Right lobe of liver (tissue), 6 donors: ENCODE measurements around the gene RIMS1. TPM values are rescaled to one million over a fixed set of nuclear protein-coding genes. Genes with fewer than 3 reads are reported as not detected.

Experiments
- ATAC-seq, 4 donors: fragments of 200-7000 bp; cut with Tn5 transposase; one replicate each; pipeline ENCODE4 v1.9.1; 2020; ENCODE audit warnings: mild to moderate bottlenecking in 4 of 4, moderate library complexity in 4 of 4
- DNase-seq, 3 donors: peaks; one replicate each; pipeline ENCODE4 v3.0.0-alpha.2; 2020
- H3K27ac ChIP-seq, 3 donors: fragments of 200-600 bp; one replicate each; pipeline ENCODE4 v1.8.0; 2022
- H3K27me3 ChIP-seq, 2 donors: fragments of 200-600 bp; one replicate each; pipeline ENCODE4 v1.8.0; 2022
- H3K36me3 ChIP-seq, 4 donors: fragments of 200-600 bp; sonication (generic) in 1 of 4; one replicate each; pipeline versions ENCODE4 v1.5.1 to v1.8.0; 2017 to 2022; ENCODE audit warnings: control low read depth in 1 of 4
- H3K4me1 ChIP-seq, 4 donors: fragments of 200-600 bp; sonication (generic) in 1 of 4; one replicate each; pipeline versions ENCODE4 v1.5.1 to v1.8.0; 2017 to 2022; ENCODE audit warnings: control low read depth in 1 of 4
- H3K4me3 ChIP-seq, 3 donors: fragments of 200-600 bp; one replicate each; pipeline ENCODE4 v1.8.0; 2022
- H3K9me3 ChIP-seq, 4 donors: fragments of 200-600 bp; sonication (generic) in 1 of 4; one replicate each; pipeline versions ENCODE4 v1.5.1 to v1.8.0; 2017 to 2022; ENCODE audit warnings: control low read depth in 1 of 4
- CTCF ChIP-seq, 4 donors: fragments of 200-600 bp in 3 of 4; fragments of 450-650 bp in 1 of 4; IDR thresholded peaks; one replicate each; pipeline versions ENCODE4 v1.5.1 to v1.8.0; 2016 to 2022; ENCODE audit warnings: antibody characterized with exemption in 4 of 4, mild to moderate bottlenecking in 2 of 4
- POLR2A ChIP-seq: fragments of 450-650 bp; IDR thresholded peaks from one replicate; pipeline ENCODE4 v1.6.1; 2017; ENCODE audit warnings: antibody characterized with exemption, mild to moderate bottlenecking
- WGBS: methylation state at CpG from one replicate; pipeline ENCODE4 v1.1.6; 2018; ENCODE audit warnings: low coverage, low lambda C conversion rate; ENCODE audit not compliant: insufficient coverage; ENCODE audit errors: missing lambda C conversion rate; 5-methylcytosine and 5-hydroxymethylcytosine counted together
- intact Hi-C, 2 donors: fragments of 100-400 bp; cut with DNase I; formaldehyde crosslinking; loops; one replicate each; pipeline versions ENCODE4 v1.11.2 to v1.14.1; 2022
- total RNA-seq, 6 experiments: library from RNA; depleted of rRNA in 2 of 6; stranded (reverse); fragments of >200 nt in 2 of 6; fragmentation: NEBNext Ultra II Directional in 3 of 6; extraction: Animal tissue kit (Norgen Biotek cat#: 25700) in 3 of 6; gene quantifications; one replicate each; pipeline versions ENCODE4 v1.1.0 to v1.2.4, GENCODE V29; 2016 to 2023
- donor health status: DM: no; HTN: yes; CAD: no.
- donor health status: DM: no; HTN: no; CAD: no.
- donor health status: DM: no; HTN: no; CAD: no.
- donor health status: DM: no; HTN: yes; CAD: no.
- donor health status: DM: no; HTN: yes; CAD: no.

Gene RIMS1
- total RNA-seq, 6 experiments from 2014 or later = 0.09 to 0.69 TPM; not detected in 4

GRCh38 chr6:72083976-72084375 is 197.6 kb downstream of the RIMS1 start:
- TF ChIP-seq POLR2A = no peak
- TF ChIP-seq CTCF (IDR thresholded peaks at IDR 0.05) = no peak
- Histone ChIP-seq H3K4me1 (no peaks in the 10 kb centered on the region), H3K9me3 (no peaks in the 10 kb centered on the region), H3K4me3 (no peak overlapping the region), H3K27ac (no peak overlapping the region), H3K36me3 (no peaks in the 10 kb centered on the region), H3K27me3 (no peaks in the 10 kb centered on the region)
- no peak for ATAC-seq
- 47% methylated on average over 1 of the region's 1 CpG for WGBS
- no peak for DNase-seq
- intact Hi-C loops = no loop called here

GRCh38 chr6:72084992-72085569 is 198.7 kb downstream of the RIMS1 start:
- intact Hi-C loops = loop anchor here in 1 of 2 donors (5.0 kb wide), 1 partner anchor 553 kb away; no protein-coding TSS in a partner anchor
- Histone ChIP-seq H3K4me1 (no peaks in the 10 kb centered on the region), H3K4me3 (no peak overlapping the region), H3K27ac (no peak overlapping the region), H3K9me3 (no peaks in the 10 kb centered on the region), H3K36me3 (no peaks in the 10 kb centered on the region), H3K27me3 (no peaks in the 10 kb centered on the region)
- 0% methylated on average over 1 of the region's 1 CpG for WGBS
- ATAC-seq = no peak
- DNase-seq = no peak
- TF ChIP-seq CTCF (IDR thresholded peaks at IDR 0.05) = peak; percentile 28 to 58 (median 52)
- TF ChIP-seq POLR2A = no peak

- no peaks in the 10 kb centered on the region for H3K27me3 ChIP-seq
- H3K4me1 ChIP-seq = no peaks in the 10 kb centered on the region
- H3K4me3 ChIP-seq = no peak overlapping the region
- WGBS = 36% methylated on average over 1 of the region's 1 CpG
- DNase-seq = no peak
- H3K9me3 ChIP-seq = no peaks in the 10 kb centered on the region
- no peaks in the 10 kb centered on the region for H3K36me3 ChIP-seq
- intact Hi-C loops = no loop called here
- no peak overlapping the region for H3K27ac ChIP-seq
- TF ChIP-seq CTCF (IDR thresholded peaks at IDR 0.05) = no peak
- TF ChIP-seq POLR2A = no peak
- ATAC-seq = no peak
Measured at GRCh38 chr6:72094506-72094905, 208.2 kb downstream of the RIMS1 start.

GRCh38 chr6:72102561-72102960 is 216.2 kb downstream of the RIMS1 start:
- Histone ChIP-seq H3K9me3 (peaks cover 0 to 3% (median 0%) of the 10 kb centered on the region in 4 donors), H3K27me3 (no peaks in the 10 kb centered on the region), H3K4me1 (no peaks in the 10 kb centered on the region), H3K27ac (no peak overlapping the region), H3K4me3 (no peak overlapping the region), H3K36me3 (no peaks in the 10 kb centered on the region)
- TF ChIP-seq POLR2A (no peak), CTCF (IDR thresholded peaks at IDR 0.05) (no peak)
- intact Hi-C loops = no loop called here
- DNase-seq (no peak), ATAC-seq (no peak)

GRCh38 chr6:72111611-72112010 is 225.3 kb downstream of the RIMS1 start:
- 39% methylated on average over 2 of the region's 2 CpGs for WGBS
- ATAC-seq = no peak
- Histone ChIP-seq H3K4me1 (no peaks in the 10 kb centered on the region), H3K27me3 (no peaks in the 10 kb centered on the region), H3K36me3 (no peaks in the 10 kb centered on the region), H3K4me3 (no peak overlapping the region), H3K27ac (no peak overlapping the region), H3K9me3 (no peaks in the 10 kb centered on the region)
- TF ChIP-seq CTCF (IDR thresholded peaks at IDR 0.05) = no peak
- no peak for TF ChIP-seq POLR2A
- no peak for DNase-seq
- intact Hi-C loops = no loop called here
